NB4 (cell line): ENCODE data around the gene S100P.

Experiments used
- MYC ChIP-seq: IDR thresholded peaks from 2 replicates; pipeline ENCODE4 v1.6.1; 2011; ENCODE audit warnings: low read depth, low read length
- POLR2A ChIP-seq: IDR thresholded peaks from 2 replicates; pipeline ENCODE4 v1.6.1; 2011; ENCODE audit warnings: mild to moderate bottlenecking; ENCODE audit not compliant: insufficient read length; ENCODE audit errors: extremely low read depth
- TF ChIP-seq, protein P1 (sequence below): IDR thresholded peaks from one replicate; pipeline ENCODE4 v1.5.1; 2012; ENCODE audit warnings: low read depth, low read length
- TF ChIP-seq, protein P2 (sequence below): IDR thresholded peaks from 2 replicates; pipeline ENCODE4 v1.6.1; 2011; ENCODE audit warnings: low read depth, low read length

DNA sequence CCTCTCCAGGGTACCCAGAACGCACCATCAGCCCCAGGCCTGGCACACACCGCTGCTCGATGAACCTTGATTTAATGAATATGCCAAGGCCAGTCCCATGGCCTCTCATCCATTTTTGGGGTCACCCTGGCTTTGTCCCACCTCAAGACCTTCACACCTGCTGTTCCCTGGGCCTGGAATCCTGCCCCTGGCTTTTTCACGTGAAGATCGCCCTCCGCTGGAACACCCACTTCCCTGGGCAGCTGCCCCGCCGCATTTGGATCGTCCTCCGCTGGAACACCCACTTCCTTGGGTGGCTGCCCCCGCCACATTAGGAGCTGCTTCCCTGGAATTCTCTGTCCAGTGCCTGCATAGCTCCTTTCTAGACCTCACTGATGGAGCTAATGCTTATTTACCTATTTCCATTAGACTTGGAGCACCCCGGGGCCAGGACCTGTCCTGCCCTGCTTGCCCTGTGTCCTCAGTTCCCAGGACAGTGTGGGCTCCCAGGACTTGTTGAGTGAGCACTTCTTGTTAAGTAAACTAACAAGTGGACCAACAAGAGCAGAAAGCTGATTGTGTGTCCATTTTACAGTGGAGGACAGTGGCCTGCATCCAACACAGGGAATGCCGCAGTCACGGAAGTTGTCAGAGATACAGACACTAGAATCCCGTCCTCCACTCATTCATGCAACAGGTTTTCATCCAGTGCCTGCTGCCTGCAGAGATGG lies 34.8 kb downstream of the S100P start:
- TF ChIP-seq POLR2A: no peak
- TF ChIP-seq, protein P1, sequence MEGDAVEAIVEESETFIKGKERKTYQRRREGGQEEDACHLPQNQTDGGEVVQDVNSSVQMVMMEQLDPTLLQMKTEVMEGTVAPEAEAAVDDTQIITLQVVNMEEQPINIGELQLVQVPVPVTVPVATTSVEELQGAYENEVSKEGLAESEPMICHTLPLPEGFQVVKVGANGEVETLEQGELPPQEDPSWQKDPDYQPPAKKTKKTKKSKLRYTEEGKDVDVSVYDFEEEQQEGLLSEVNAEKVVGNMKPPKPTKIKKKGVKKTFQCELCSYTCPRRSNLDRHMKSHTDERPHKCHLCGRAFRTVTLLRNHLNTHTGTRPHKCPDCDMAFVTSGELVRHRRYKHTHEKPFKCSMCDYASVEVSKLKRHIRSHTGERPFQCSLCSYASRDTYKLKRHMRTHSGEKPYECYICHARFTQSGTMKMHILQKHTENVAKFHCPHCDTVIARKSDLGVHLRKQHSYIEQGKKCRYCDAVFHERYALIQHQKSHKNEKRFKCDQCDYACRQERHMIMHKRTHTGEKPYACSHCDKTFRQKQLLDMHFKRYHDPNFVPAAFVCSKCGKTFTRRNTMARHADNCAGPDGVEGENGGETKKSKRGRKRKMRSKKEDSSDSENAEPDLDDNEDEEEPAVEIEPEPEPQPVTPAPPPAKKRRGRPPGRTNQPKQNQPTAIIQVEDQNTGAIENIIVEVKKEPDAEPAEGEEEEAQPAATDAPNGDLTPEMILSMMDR: no peak
- TF ChIP-seq MYC: no peak
- TF ChIP-seq, protein P2, sequence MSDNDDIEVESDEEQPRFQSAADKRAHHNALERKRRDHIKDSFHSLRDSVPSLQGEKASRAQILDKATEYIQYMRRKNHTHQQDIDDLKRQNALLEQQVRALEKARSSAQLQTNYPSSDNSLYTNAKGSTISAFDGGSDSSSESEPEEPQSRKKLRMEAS: no peak
